HepG2 (cell line): ENCODE measurements around the gene ABO. TPM values are rescaled to one million over a fixed set of nuclear protein-coding genes. Genes with fewer than 3 reads are reported as not detected.

ENCODE experiments used
- ATAC-seq: fragments of 200-7000 bp; cut with Tn5 transposase; 3 replicates; pipeline ENCODE4 v1.9.1; 2020; ENCODE audit warnings: mild to moderate bottlenecking, moderate library complexity
- BruUV-seq: library from RNA; stranded (reverse); fragments of 400-500 nt; replicated peaks from 2 replicates; lab custom pipeline; 2021; lab: Mats Ljungman, UMichigan
- CTCF ChIA-PET: fragments of 300-600 bp; formaldehyde crosslinking; extraction: SDS; loops from one replicate; lab custom pipeline; 2021; ENCODE audit warnings: low total read pairs, inconsistent platforms, low intra/inter-chr PET ratio; lab: Yijun Ruan, JAX
- POLR2A ChIA-PET: fragments of 350-600 bp; sonication (Branson Sonifier 250); formaldehyde crosslinking; loops from one replicate; lab custom pipeline; 2020; ENCODE audit warnings: antibody characterized with exemption, inconsistent platforms; lab: Yijun Ruan, JAX
- DNase-seq: peaks from one replicate; pipeline ENCODE4 v3.0.0-alpha.2; 2015; ENCODE audit warnings: low spot score
- FAIRE-seq: peaks from 3 replicates; lab custom pipeline; 2011; peaks lifted over from hg19 to GRCh38; lab: Jason Lieb, UNC
- H2AFZ ChIP-seq: one replicate; pipeline ENCODE4 v1.6.1; 2011; ENCODE audit warnings: low read length, inconsistent platforms
- H3K27ac ChIP-seq: fragments of 300-600 bp; 3 replicates; pipeline ENCODE4 v1.8.0; 2011; ENCODE audit warnings: mixed run types, mild to moderate bottlenecking, mixed read lengths, low read length, inconsistent platforms; ENCODE audit not compliant: insufficient read depth; ENCODE audit errors: extremely low read length
- H3K27me3 ChIP-seq, 2 experiments: fragments of 200-600 bp in 1 of 2; 2 replicates in 1 of 2; 3 replicates in 1 of 2; pipeline versions ENCODE4 v1.6.0 to v1.8.0; 2011; ENCODE audit warnings: low read length in 2 of 2, mild to moderate bottlenecking in 2 of 2, moderate library complexity in 2 of 2, inconsistent platforms in 1 of 2; ENCODE audit not compliant: insufficient read depth in 2 of 2, control insufficient read depth in 1 of 2
- H3K36me3 ChIP-seq, 2 experiments: fragments of 200-600 bp in 1 of 2; replicated peaks in 1 of 2; 2 replicates in 1 of 2; 3 replicates in 1 of 2; pipeline versions ENCODE4 v1.5.1 to v1.8.0; 2011; ENCODE audit warnings: low read length in 2 of 2, inconsistent platforms in 1 of 2; ENCODE audit not compliant: insufficient read depth in 2 of 2, control insufficient read depth in 1 of 2
- H3K4me1 ChIP-seq: 2 replicates; pipeline ENCODE4 v1.5.1; 2012; ENCODE audit warnings: low read length, inconsistent platforms; ENCODE audit not compliant: insufficient read depth
- H3K4me2 ChIP-seq: 2 replicates; pipeline ENCODE4 v1.6.0; 2011; ENCODE audit warnings: low read depth, low read length, inconsistent platforms
- H3K4me3 ChIP-seq, 3 experiments: fragments of 200-600 bp in 1 of 3; sonication (generic), shearing (Covaris generic) in 1 of 3; replicated peaks in 1 of 3; 2 replicates each; pipeline ENCODE4 v1.5.1; 2011 to 2016; ENCODE audit warnings: low read length in 3 of 3, inconsistent platforms in 2 of 3, low read depth in 2 of 3, mild to moderate bottlenecking in 2 of 3, control low read depth in 1 of 3, mixed read lengths in 1 of 3; ENCODE audit not compliant: insufficient read depth in 1 of 3
- H3K79me2 ChIP-seq: one replicate; pipeline ENCODE4 v1.6.1; 2011; ENCODE audit warnings: low read length, inconsistent platforms; ENCODE audit not compliant: insufficient read depth
- H3K9ac ChIP-seq: 2 replicates; pipeline ENCODE4 v1.6.0; 2011; ENCODE audit warnings: mild to moderate bottlenecking, low read depth, low read length, inconsistent platforms; ENCODE audit not compliant: insufficient read depth
- H3K9me3 ChIP-seq: 2 replicates; pipeline ENCODE4 v1.5.1; 2012; ENCODE audit warnings: mild to moderate bottlenecking, low read length
- H4K20me1 ChIP-seq: 2 replicates; pipeline ENCODE4 v1.6.0; 2011; ENCODE audit warnings: inconsistent platforms, mild to moderate bottlenecking, low read length, moderate library complexity; ENCODE audit not compliant: insufficient read depth
- CENPT ChIP-seq: sonication (generic); formaldehyde crosslinking; IDR thresholded peaks from 2 replicates; pipeline ENCODE4 v1.8.0; 2022; ENCODE audit warnings: low read depth, mild to moderate bottlenecking, moderate library complexity, missing genetic modification reagents
- CHD4 ChIP-seq: fragments of 200-600 bp; sonication (generic); IDR thresholded peaks from 2 replicates; pipeline ENCODE4 v1.7.0; 2017; ENCODE audit warnings: mild to moderate bottlenecking, low read length, borderline replicate concordance
- MAF1 ChIP-seq: sonication (generic); formaldehyde crosslinking; IDR thresholded peaks from 2 replicates; pipeline ENCODE4 v1.5.0; 2020; ENCODE audit warnings: missing genetic modification reagents, borderline replicate concordance
- MBNL3 ChIP-seq: fragments of 250-450 bp; sonication (Bioruptor Pico); conservative IDR thresholded peaks from 2 replicates; pipeline ENCODE4 v1.8.0; 2022; ENCODE audit warnings: mild to moderate bottlenecking, inconsistent platforms
- PRDM10 ChIP-seq: sonication (generic); formaldehyde crosslinking; IDR thresholded peaks from 2 replicates; pipeline ENCODE4 v1.4.0; 2020; ENCODE audit warnings: low read depth, missing genetic modification reagents
- SIX1 ChIP-seq: sonication (generic); formaldehyde crosslinking; IDR thresholded peaks from 2 replicates; pipeline ENCODE4 v1.4.0; 2020; ENCODE audit warnings: missing genetic modification reagents, borderline replicate concordance
- SMAD3 ChIP-seq: sonication (generic); formaldehyde crosslinking; IDR thresholded peaks from 2 replicates; pipeline ENCODE4 v1.4.0; 2020; ENCODE audit warnings: missing genetic modification reagents
- SOX13 ChIP-seq, 3 experiments: fragments of 450-650 bp in 1 of 3; sonication (generic) in 1 of 3; formaldehyde crosslinking in 1 of 3; IDR thresholded peaks in 2 of 3; conservative IDR thresholded peaks in 1 of 3; 2 replicates each; pipeline versions ENCODE4 v1.5.0 to v1.6.1; 2016 to 2020; ENCODE audit warnings: antibody characterized with exemption in 1 of 3, mild to moderate bottlenecking in 1 of 3, missing compliant biosample characterization in 1 of 3, missing genetic modification reagents in 1 of 3, moderate library complexity in 1 of 3
- SP140L ChIP-seq: sonication (generic); formaldehyde crosslinking; IDR thresholded peaks from 2 replicates; pipeline ENCODE4 v1.4.0; 2020; ENCODE audit warnings: missing genetic modification reagents, borderline replicate concordance
- ZNF207 ChIP-seq: fragments of 450-650 bp; IDR thresholded peaks from 2 replicates; pipeline ENCODE4 v1.6.1; 2016; ENCODE audit warnings: antibody characterized with exemption, borderline replicate concordance
- ZNF326 ChIP-seq: sonication (generic); formaldehyde crosslinking; IDR thresholded peaks from 2 replicates; pipeline ENCODE4 v1.4.0; 2020; ENCODE audit warnings: missing genetic modification reagents, borderline replicate concordance
- ZNF678 ChIP-seq: sonication (generic); formaldehyde crosslinking; IDR thresholded peaks from 2 replicates; pipeline ENCODE4 v1.4.0; 2020; ENCODE audit warnings: mild to moderate bottlenecking, missing genetic modification reagents
- ZNF790 ChIP-seq: sonication (generic); formaldehyde crosslinking; IDR thresholded peaks from 2 replicates; pipeline ENCODE4 v1.8.0; 2022; ENCODE audit warnings: missing genetic modification reagents, mild to moderate bottlenecking, borderline replicate concordance
- WGBS: methylation state at CpG from one replicate; pipeline ENCODE4 v1.1.6; 2017; ENCODE audit warnings: low lambda C conversion rate; 5-methylcytosine and 5-hydroxymethylcytosine counted together
- in situ Hi-C: cut with HindIII; loops from 2 replicates; pipeline ENCODE4 v1.10.0; 2017; ENCODE audit warnings: low pct_unique_long_range_greater_than_20kb; ENCODE audit not compliant: extremely low pct_ligation_motif_present
- intact Hi-C: fragments of 100-400 bp; cut with micrococcal nuclease; formaldehyde crosslinking; loops from one replicate; pipeline ENCODE4 v1.10.0; 2022; ENCODE audit not compliant: unreplicated experiment
- polyA plus RNA-seq, 8 experiments: library from polyadenylated mRNA; depleted of rRNA in 3 of 8; stranded (reverse) in 7 of 8; unstranded in 1 of 8; fragments of >200 nt; fragmentation: Illumina TruSeq in 4 of 8; extraction: Trizol in 4 of 8; gene quantifications; 2 replicates each; pipeline versions ENCODE4 v1.2.1 to v1.2.3, GENCODE V29; 2011 to 2016; ENCODE audit warnings: low read depth in 4 of 8, missing spikeins in 1 of 8, mixed read lengths in 1 of 8; ENCODE audit not compliant: insufficient read depth in 1 of 8
- total RNA-seq, 5 experiments: library from RNA; depleted of rRNA; stranded (reverse); fragments of >200 nt; fragmentation: Illumina TruSeq; extraction: Trizol; gene quantifications; 2 replicates each; pipeline ENCODE4 v1.2.3, GENCODE V29; 2016; ENCODE audit warnings: low read depth in 1 of 5

The ABO gene
- total and polyA plus RNA-seq, 2 of the 13 experiments (the other 11 are each of a cell fraction or from before 2014, with no cell fraction given): not detected

GRCh38 chr9:133282464-133283238, 7.7 kb upstream of the ABO start:
- in situ Hi-C loops: no loop called here
- ATAC-seq: no peak

GRCh38 chr9:133280392-133280791, 5.4 kb upstream of the ABO start:
- no peak for FAIRE-seq
- Histone ChIP-seq H3K27ac (no peak overlapping the region), H3K79me2 (no peaks in the 10 kb centered on the region), H3K36me3 (no peaks in the 10 kb centered on the region), H3K4me2 (no peak overlapping the region), H3K9ac (no peak overlapping the region), H3K4me1 (peaks cover 29% of the 10 kb centered on the region), H2AFZ (no peak overlapping the region), H3K4me3 (no peak overlapping the region), H4K20me1 (no peaks in the 10 kb centered on the region), H3K27me3 (peaks cover 2 to 29% of the 10 kb centered on the region in 2 experiments; a peak in 3 of 5 replicates), H3K9me3 (no peaks in the 10 kb centered on the region)
- WGBS: 1% methylated on average over 5 of the region's 5 CpGs
- intact Hi-C loops (no loop called here), in situ Hi-C loops (no loop called here)
- no peak for DNase-seq
- ChIA-PET POLR2A (no interaction called here), CTCF (no interaction called here)
- no TSS peak for BruUV-seq
- TF ChIP-seq SMAD3 (CRISPR knock-in tag): no peak
- TF ChIP-seq SIX1 (CRISPR knock-in tag): no peak
- TF ChIP-seq ZNF678 (CRISPR knock-in tag): no peak
- no peak for TF ChIP-seq PRDM10 (CRISPR knock-in tag)
- no peak for ATAC-seq

More at GRCh38 chr9:133282464-133283238, 7.7 kb upstream of the ABO start:
- no peak for FAIRE-seq
- DNase-seq: no peak
- Histone ChIP-seq H4K20me1 (no peaks in the 10 kb centered on the region), H3K9me3 (no peaks in the 10 kb centered on the region), H3K4me1 (peaks cover 29% of the 10 kb centered on the region), H3K79me2 (no peaks in the 10 kb centered on the region), H3K4me3 (no peak overlapping the region), H3K36me3 (no peaks in the 10 kb centered on the region), H2AFZ (no peak overlapping the region), H3K27ac (no peak overlapping the region), H3K4me2 (no peak overlapping the region), H3K27me3 (peaks cover 2 to 25% of the 10 kb centered on the region in 2 experiments; a peak in 3 of 5 replicates), H3K9ac (no peak overlapping the region)
- intact Hi-C loops: no loop called here
- no peak for TF ChIP-seq MAF1 (CRISPR knock-in tag)
- no peak for TF ChIP-seq ZNF207
- TF ChIP-seq CHD4: no peak
- TF ChIP-seq ZNF326 (CRISPR knock-in tag): no peak
- no peak for TF ChIP-seq CENPT (CRISPR knock-in tag)
- no peak for TF ChIP-seq ZNF790 (CRISPR knock-in tag)
- TF ChIP-seq SOX13 (IDR thresholded peaks at IDR 0.05): no peak
- no peak for TF ChIP-seq SOX13 (CRISPR knock-in tag; conservative IDR thresholded peaks at IDR 0.05 in 1 of 2, IDR thresholded peaks at IDR 0.05 in 1 of 2)
- TF ChIP-seq MBNL3: no peak
- no peak for TF ChIP-seq SP140L (CRISPR knock-in tag)
- ChIA-PET POLR2A (no interaction called here), CTCF (no interaction called here)
- WGBS: 64% methylated on average over 7 of the region's 7 CpGs
- no TSS peak for BruUV-seq
